Measurements from ENCODE around the gene COX5B.
"Not testable (repeated sequence)": the region's sequence is repeated elsewhere in the genome, so short reads cannot be mapped to it uniquely, and the experiment has no call there.

COX5B gene
- total RNA-seq, result 55.7 to 60.0 reads per million in 2 donors

- peak; percentile 86 for DNase-seq
These were observed at the start of gene COX5B for GRCh38 chr2:97645695-97646629. TSS of gene COX5B (plus strand) at chr2:97646062. CDS start at chr2:97646087, 25 bp downstream.

- DNase-seq, result not testable (repeated sequence)
These were observed 49.7 kb upstream of the COX5B start for GRCh38 chr2:97596180-97596579.

GRCh38 chr2:97601537-97601936 is 44.3 kb upstream of the COX5B start:
- DNase-seq, result not testable (repeated sequence)

- DNase-seq, result not testable (repeated sequence)
These were observed 40.8 kb upstream of the COX5B start for GRCh38 chr2:97605109-97605508.

- not testable (repeated sequence) for DNase-seq
These were observed 40.1 kb upstream of the COX5B start for GRCh38 chr2:97605524-97606339.

GRCh38 chr2:97608745-97609144 is 37.1 kb upstream of the COX5B start:
- DNase-seq, result not testable (repeated sequence)

- not testable (repeated sequence) for DNase-seq
These were observed 34.0 kb upstream of the COX5B start for GRCh38 chr2:97611895-97612294.

- not testable (repeated sequence) for DNase-seq
These were observed 30.1 kb upstream of the COX5B start for GRCh38 chr2:97615746-97616145.

GRCh38 chr2:97617911-97618310 is 28.0 kb upstream of the COX5B start:
- no peak for DNase-seq

- DNase-seq, result not testable (repeated sequence)
These were observed 26.7 kb upstream of the COX5B start for GRCh38 chr2:97618939-97619827.

GRCh38 chr2:97620492-97620891 is 25.4 kb upstream of the COX5B start:
- not testable (repeated sequence) for DNase-seq

GRCh38 chr2:97622976-97623375 is 22.9 kb upstream of the COX5B start:
- not testable (repeated sequence) for DNase-seq

GRCh38 chr2:97625354-97626048 is 20.4 kb upstream of the COX5B start:
- DNase-seq, result not testable (repeated sequence)

GRCh38 chr2:97626049-97626430 is 19.8 kb upstream of the COX5B start:
- not testable (repeated sequence) for DNase-seq

GRCh38 chr2:97644023-97644717 is 1.7 kb upstream of the COX5B start:
- DNase-seq, result no peak

- peak; percentile 13 for DNase-seq
These were observed 659 bp upstream of the COX5B start for GRCh38 chr2:97645112-97645694.

GRCh38 chr2:97646977-97647376 is 1.1 kb downstream of the COX5B start:
- no peak for DNase-seq

- no peak for DNase-seq
These were observed 5.3 kb downstream of the COX5B start for GRCh38 chr2:97651114-97651513.

GRCh38 chr2:97653473-97653872 is 7.6 kb downstream of the COX5B start:
- DNase-seq, result no peak

GRCh38 chr2:97653874-97654273 is 8.0 kb downstream of the COX5B start:
- no peak for DNase-seq

- no peak for DNase-seq
These were observed 8.4 kb downstream of the COX5B start for GRCh38 chr2:97654309-97654708.
